IMR-90 (cell line): ENCODE data around the gene SEPSECS. TPM values are rescaled to one million over a fixed set of nuclear protein-coding genes. Genes with fewer than 3 reads are reported as not detected.

ENCODE experiments used
- ATAC-seq: fragments of 200-7000 bp; cut with Tn5 transposase; 2 replicates; pipeline ENCODE4 v1.9.1; 2020; ENCODE audit warnings: low read depth, mild to moderate bottlenecking, moderate library complexity
- BruUV-seq: library from RNA; stranded (reverse); fragments of 400-500 nt; replicated peaks from 2 replicates; lab custom pipeline; 2021; lab: Mats Ljungman, UMichigan
- CTCF ChIA-PET: fragments of 300-600 bp; formaldehyde crosslinking; extraction: SDS; loops from one replicate; lab custom pipeline; 2021; ENCODE audit warnings: antibody characterized with exemption; lab: Yijun Ruan, JAX
- POLR2A ChIA-PET: fragments of 300-600 bp; sonication (Branson Sonifier 250); formaldehyde crosslinking; loops from one replicate; lab custom pipeline; 2022; ENCODE audit warnings: antibody characterized with exemption; ENCODE audit not compliant: unreplicated experiment; lab: Charles Lee
- DNase-seq: peaks from one replicate; pipeline ENCODE4 v3.0.0; 2013
- H2AFZ ChIP-seq: replicated peaks from 2 replicates; pipeline ENCODE3; 2013; ENCODE audit warnings: low read length, mild to moderate bottlenecking; ENCODE audit not compliant: poor library complexity
- H2AK5ac ChIP-seq: 2 replicates; pipeline ENCODE4 v1.6.1; 2013; ENCODE audit warnings: low read depth, low read length, inconsistent platforms
- H2AK9ac ChIP-seq: replicated peaks from 2 replicates; pipeline ENCODE3; 2013; ENCODE audit warnings: mild to moderate bottlenecking, low read depth, low read length, moderate library complexity; ENCODE audit not compliant: poor library complexity
- H2BK120ac ChIP-seq: 2 replicates; pipeline ENCODE4 v1.6.1; 2013; ENCODE audit warnings: low read depth, low read length, inconsistent platforms
- H2BK15ac ChIP-seq: 3 replicates; pipeline ENCODE4 v1.6.1; 2013; ENCODE audit warnings: low read depth, low read length, inconsistent platforms
- H2BK20ac ChIP-seq: 2 replicates; pipeline ENCODE4 v1.6.1; 2013; ENCODE audit warnings: low read depth, mild to moderate bottlenecking, inconsistent platforms, low read length, moderate library complexity
- H2BK5ac ChIP-seq: 2 replicates; pipeline ENCODE4 v1.6.1; 2013; ENCODE audit warnings: mild to moderate bottlenecking, low read depth, low read length, inconsistent platforms; ENCODE audit not compliant: poor library complexity, severe bottlenecking
- H3K14ac ChIP-seq: replicated peaks from 2 replicates; pipeline ENCODE4 v1.6.1; 2013; ENCODE audit warnings: low read depth, low read length, inconsistent platforms
- H3K18ac ChIP-seq: 2 replicates; pipeline ENCODE4 v1.6.1; 2013; ENCODE audit warnings: low read depth, low read length, control low read depth
- H3K23ac ChIP-seq: 2 replicates; pipeline ENCODE4 v1.6.1; 2013; ENCODE audit warnings: low read depth, low read length, inconsistent platforms
- H3K27ac ChIP-seq: 2 replicates; pipeline ENCODE4 v1.5.1; 2013; ENCODE audit warnings: mild to moderate bottlenecking, control low read depth, low read length; ENCODE audit not compliant: insufficient read depth
- H3K27me3 ChIP-seq: 2 replicates; pipeline ENCODE4 v1.6.1; 2013; ENCODE audit warnings: low read length; ENCODE audit not compliant: control insufficient read depth, insufficient read depth
- H3K36me3 ChIP-seq: 2 replicates; pipeline ENCODE4 v1.6.1; 2013; ENCODE audit warnings: low read length, mixed read lengths; ENCODE audit not compliant: control insufficient read depth, insufficient read depth
- H3K4ac ChIP-seq: 2 replicates; pipeline ENCODE4 v1.6.1; 2013; ENCODE audit warnings: low read depth, low read length, inconsistent platforms
- H3K4me1 ChIP-seq: 2 replicates; pipeline ENCODE4 v1.6.1; 2013; ENCODE audit warnings: low read length, mixed read lengths; ENCODE audit not compliant: control insufficient read depth, insufficient read depth
- H3K4me2 ChIP-seq: 2 replicates; pipeline ENCODE4 v1.6.1; 2013; ENCODE audit warnings: low read depth, mild to moderate bottlenecking, control low read depth, low read length, moderate library complexity
- H3K4me3 ChIP-seq: 2 replicates; pipeline ENCODE4 v1.5.1; 2013; ENCODE audit warnings: low read depth, mild to moderate bottlenecking, control low read depth, low read length, moderate library complexity; ENCODE audit not compliant: insufficient read depth
- H3K56ac ChIP-seq: 2 replicates; pipeline ENCODE4 v1.6.1; 2013; ENCODE audit warnings: low read length, inconsistent platforms; ENCODE audit not compliant: insufficient read depth; ENCODE audit errors: extremely low read depth
- H3K79me1 ChIP-seq, 2 experiments: 2 replicates each; pipeline ENCODE4 v1.6.1; 2013; ENCODE audit warnings: low read length in 2 of 2, inconsistent platforms in 1 of 2, low read depth in 1 of 2
- H3K9ac ChIP-seq: 2 replicates; pipeline ENCODE4 v1.6.1; 2013; ENCODE audit warnings: low read depth, low read length, control low read depth
- H3K9me1 ChIP-seq: 2 replicates; pipeline ENCODE4 v1.6.1; 2013; ENCODE audit warnings: low read length, inconsistent platforms; ENCODE audit not compliant: insufficient read depth
- H3K9me3 ChIP-seq: 2 replicates; pipeline ENCODE4 v1.6.1; 2013; ENCODE audit warnings: low read length; ENCODE audit not compliant: control insufficient read depth, insufficient read depth
- H4K20me1 ChIP-seq: 2 replicates; pipeline ENCODE4 v1.6.1; 2013; ENCODE audit warnings: low read length, inconsistent platforms; ENCODE audit not compliant: insufficient read depth
- H4K5ac ChIP-seq: 2 replicates; pipeline ENCODE4 v1.6.1; 2013; ENCODE audit warnings: mild to moderate bottlenecking, low read depth, low read length, control low read depth
- H4K8ac ChIP-seq, 2 experiments: 2 replicates each; pipeline ENCODE4 v1.6.1; 2013; ENCODE audit warnings: low read depth in 2 of 2, low read length in 2 of 2, control low read depth in 1 of 2, inconsistent platforms in 1 of 2
- H4K91ac ChIP-seq: 2 replicates; pipeline ENCODE4 v1.6.1; 2013; ENCODE audit warnings: low read depth, low read length, inconsistent platforms; ENCODE audit not compliant: insufficient read depth
- BHLHE40 ChIP-seq: fragments of 150-350 bp; IDR thresholded peaks from 2 replicates; pipeline ENCODE4 v1.6.1; 2016; ENCODE audit warnings: mild to moderate bottlenecking, low read depth, low read length
- CEBPB ChIP-seq: IDR thresholded peaks from 2 replicates; pipeline ENCODE4 v1.6.1; 2012; ENCODE audit warnings: low read depth, low read length, improper control_type of control experiment
- CHD1 ChIP-seq: IDR thresholded peaks from 2 replicates; pipeline ENCODE4 v1.6.1; 2012; ENCODE audit warnings: low read depth, low read length, improper control_type of control experiment
- CTCF ChIP-seq: conservative IDR thresholded peaks from 2 replicates; pipeline ENCODE4 v1.5.1; 2012; ENCODE audit warnings: mild to moderate bottlenecking, low read depth, low read length, improper control_type of control experiment
- ELK1 ChIP-seq: fragments of 150-350 bp; IDR thresholded peaks from 2 replicates; pipeline ENCODE4 v1.6.1; 2016; ENCODE audit warnings: low read depth, mild to moderate bottlenecking, low read length, moderate library complexity, borderline replicate concordance
- FOS ChIP-seq: fragments of 150-350 bp; IDR thresholded peaks from 2 replicates; pipeline ENCODE4 v1.6.1; 2016; ENCODE audit warnings: low read depth, low read length
- MAFK ChIP-seq: IDR thresholded peaks from 2 replicates; pipeline ENCODE4 v1.6.1; 2012; ENCODE audit warnings: low read depth, low read length, improper control_type of control experiment
- MAZ ChIP-seq: IDR thresholded peaks from 2 replicates; pipeline ENCODE4 v1.6.1; 2012; ENCODE audit warnings: low read depth, mild to moderate bottlenecking, low read length, improper control_type of control experiment, moderate library complexity, borderline replicate concordance
- MXI1 ChIP-seq: IDR thresholded peaks from 2 replicates; pipeline ENCODE4 v1.6.1; 2012; ENCODE audit warnings: low read depth, mild to moderate bottlenecking, low read length, moderate library complexity, borderline replicate concordance
- NFE2L2 ChIP-seq: fragments of 150-350 bp; IDR thresholded peaks from 2 replicates; pipeline ENCODE4 v1.6.1; 2016; ENCODE audit warnings: low read depth, mild to moderate bottlenecking, low read length
- POLR2A ChIP-seq: IDR thresholded peaks from 2 replicates; pipeline ENCODE4 v1.6.1; 2012; ENCODE audit warnings: mild to moderate bottlenecking, low read depth, low read length
- RAD21 ChIP-seq: IDR thresholded peaks from 2 replicates; pipeline ENCODE4 v1.6.1; 2012; ENCODE audit warnings: low read length, improper control_type of control experiment
- RCOR1 ChIP-seq: IDR thresholded peaks from 2 replicates; pipeline ENCODE4 v1.6.1; 2012; ENCODE audit warnings: mild to moderate bottlenecking, low read length, improper control_type of control experiment; ENCODE audit not compliant: insufficient replicate concordance
- RFX5 ChIP-seq: IDR thresholded peaks from 2 replicates; pipeline ENCODE4 v1.8.0; 2012; ENCODE audit warnings: low read depth, mild to moderate bottlenecking, low read length, moderate library complexity
- SMC3 ChIP-seq: fragments of 150-350 bp; IDR thresholded peaks from 2 replicates; pipeline ENCODE4 v1.6.1; 2016; ENCODE audit warnings: low read depth, mild to moderate bottlenecking, antibody characterized with exemption, low read length, moderate library complexity
- USF2 ChIP-seq: fragments of 150-350 bp; IDR thresholded peaks from 2 replicates; pipeline ENCODE4 v1.6.1; 2017; ENCODE audit warnings: mild to moderate bottlenecking, antibody characterized with exemption, low read length, low read depth
- WGBS, 2 experiments: methylation state at CpG; one replicate each; pipeline versions ENCODE4 v1.1.5 to v1.1.7; 2013; ENCODE audit warnings: missing lambda C conversion rate in 2 of 2; ENCODE audit not compliant: insufficient read length in 1 of 2; ENCODE audit errors: extremely low coverage in 2 of 2; 5-methylcytosine and 5-hydroxymethylcytosine counted together
- dilution Hi-C: fragments of 300-500 bp; cut with HindIII; formaldehyde crosslinking; loops from one replicate; pipeline ENCODE4 v1.14.3; 2018; ENCODE audit warnings: low sequenced_read_pairs; ENCODE audit not compliant: unreplicated experiment
- in situ Hi-C: fragments of 300-500 bp; cut with MboI; formaldehyde crosslinking; loops from 3 replicates; pipeline ENCODE4 v1.14.3; 2019; ENCODE audit warnings: low sequenced_read_pairs, inconsistent platforms, mixed read lengths
- intact Hi-C: fragments of 100-400 bp; cut with micrococcal nuclease; formaldehyde crosslinking; loops from 2 replicates; pipeline ENCODE4 v1.10.0; 2022
- polyA plus RNA-seq, 3 experiments: library from polyadenylated mRNA; depleted of rRNA; stranded (reverse); fragments of >200 nt; gene quantifications; 2 replicates each; pipeline ENCODE4 v1.2.3, GENCODE V29; 2012; ENCODE audit warnings: low replicate concordance in 1 of 3
- total RNA-seq: library from RNA; depleted of rRNA; stranded (reverse); fragments of >200 nt; gene quantifications from 2 replicates; pipeline ENCODE4 v1.2.3, GENCODE V29; 2012

SEPSECS gene
- total and polyA plus RNA-seq, 2 of the 4 experiments (the other 2 are of a cell fraction) = 1.7 to 5.0 TPM

- Histone ChIP-seq H4K20me1 (peaks cover 3% of the 10 kb centered on the region; the same call in 1 of the 2 replicates), H3K4ac (no peak overlapping the region), H2BK15ac (no peak overlapping the region), H3K18ac (no peak overlapping the region), H3K27ac (no peak overlapping the region), H3K9me1 (no peaks in the 10 kb centered on the region), H3K14ac (no peak overlapping the region), H4K5ac (no peak overlapping the region), H2BK5ac (no peak overlapping the region), H2AFZ (no peak overlapping the region), H3K36me3 (no peaks in the 10 kb centered on the region), H3K79me1 (no peaks in the 10 kb centered on the region), H3K9ac (no peak overlapping the region), H4K91ac (no peak overlapping the region), H3K23ac (no peak overlapping the region), H3K4me1 (peaks cover 6% of the 10 kb centered on the region; the same call in 1 of the 2 replicates), H2BK120ac (no peak overlapping the region), H2AK9ac (no peak overlapping the region), H4K8ac (no peak overlapping the region), H2BK20ac (no peak overlapping the region), H3K56ac (no peak overlapping the region), H3K9me3 (peaks cover 4% of the 10 kb centered on the region), H2AK5ac (no peak overlapping the region), H3K27me3 (peaks cover 40% of the 10 kb centered on the region), H3K4me3 (no peak overlapping the region), H3K4me2 (no peak overlapping the region)
- POLR2A ChIA-PET = no interaction called here
- no peak for TF ChIP-seq CHD1
- TF ChIP-seq BHLHE40 = no peak
- no peak for TF ChIP-seq MAFK
- no peak for TF ChIP-seq SMC3
- TF ChIP-seq USF2 = no peak
- no peak for TF ChIP-seq CEBPB
- no peak for TF ChIP-seq POLR2A
- no peak for TF ChIP-seq ELK1
- TF ChIP-seq RCOR1 = no peak
- TF ChIP-seq NFE2L2 = no peak
- TF ChIP-seq CTCF = no peak
- TF ChIP-seq FOS = no peak
- no peak for TF ChIP-seq MAZ
- no peak for TF ChIP-seq RAD21
- no peak for TF ChIP-seq RFX5
- TF ChIP-seq MXI1 = no peak
- peak; percentile 31 for DNase-seq
- no peak for ATAC-seq
- CTCF ChIA-PET = no interaction called here
- no CpG with 5 or more reads among the region's 2 CpGs for WGBS, 2 experiments
- in situ Hi-C loops = no loop called here
- dilution Hi-C loops = no loop called here
- intact Hi-C loops = no loop called here
- BruUV-seq = no TSS peak
Observed at GRCh38 chr4:25090516-25090915, 69.7 kb downstream of the SEPSECS start.
